ENCODE data around the gene TUBB.
"Not testable (repeated sequence)": the region's sequence is repeated elsewhere in the genome, so short reads cannot be mapped to it uniquely, and the experiment has no call there.

TUBB gene

GRCh38 chr6:30719356-30719755 is 796 bp upstream of the TUBB start:
- no peak for DNase-seq

- peak; percentile 85 for DNase-seq
Observed at GRCh38 chr6:30720738-30721197, 616 bp downstream of the TUBB start.

DNA sequence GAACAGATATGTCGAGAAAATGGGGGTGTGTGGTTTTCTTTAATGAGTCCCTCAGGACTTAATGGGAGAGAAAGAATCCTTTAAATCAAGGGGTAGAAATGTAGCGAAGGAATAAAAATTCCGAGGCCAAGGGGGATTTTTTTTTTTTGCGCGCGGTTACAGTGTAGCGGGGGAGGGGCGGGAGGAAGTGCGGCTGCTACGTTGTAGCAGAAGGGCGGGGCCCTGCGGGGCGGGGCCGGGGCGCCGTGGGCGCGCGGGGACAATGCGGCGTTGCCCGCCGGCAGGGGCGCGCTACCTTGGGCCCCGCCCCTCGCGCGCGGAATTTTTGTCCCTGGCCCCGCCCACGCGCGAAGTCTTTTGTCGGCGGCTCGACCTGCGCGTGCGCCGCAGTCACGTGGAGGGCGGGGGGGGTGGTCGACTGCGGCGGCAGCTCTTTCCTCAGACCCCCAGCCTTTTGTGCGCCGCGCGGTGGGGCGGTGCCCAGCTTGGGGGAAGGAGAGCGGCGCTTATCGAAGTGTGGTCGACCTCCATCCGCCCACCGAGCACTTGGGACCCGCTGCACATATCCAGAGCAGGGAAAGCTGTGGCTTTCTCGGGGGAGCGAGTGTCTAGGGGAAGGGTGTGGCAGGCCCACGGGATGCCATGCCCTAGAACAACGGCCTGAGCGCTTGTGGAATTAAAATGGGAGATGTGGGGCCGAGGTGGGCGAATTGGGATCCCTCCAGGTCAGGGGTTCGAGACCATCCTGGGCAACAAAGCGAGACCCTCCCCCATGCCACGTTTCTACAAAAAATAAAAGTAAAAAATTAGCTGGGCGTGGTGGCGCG is 1.3 kb downstream of the TUBB start:
- DNase-seq: peak; percentile 93

DNA sequence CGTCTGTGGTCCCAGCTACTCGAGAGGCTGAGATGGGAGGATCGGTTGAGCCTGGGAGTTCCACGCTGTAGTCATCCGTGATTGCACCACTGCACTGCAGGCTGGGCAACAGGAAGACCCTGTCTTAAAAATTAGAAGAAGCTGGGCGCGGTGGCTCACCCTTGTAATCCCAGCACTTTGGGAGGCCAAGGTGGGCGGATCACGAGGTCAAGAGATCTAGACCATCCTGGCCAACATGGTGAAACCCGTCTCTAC is 1.8 kb downstream of the TUBB start:
- DNase-seq: not testable (repeated sequence)

- DNase-seq: peak; percentile 78
Observed at GRCh38 chr6:30722280-30723112, 2.3 kb downstream of the TUBB start.

GRCh38 chr6:30723159-30723842 is 3.1 kb downstream of the TUBB start:
- DNase-seq: not testable (repeated sequence)

- not testable (repeated sequence) for DNase-seq
Observed at GRCh38 chr6:30723843-30724741, 3.9 kb downstream of the TUBB start.

DNA sequence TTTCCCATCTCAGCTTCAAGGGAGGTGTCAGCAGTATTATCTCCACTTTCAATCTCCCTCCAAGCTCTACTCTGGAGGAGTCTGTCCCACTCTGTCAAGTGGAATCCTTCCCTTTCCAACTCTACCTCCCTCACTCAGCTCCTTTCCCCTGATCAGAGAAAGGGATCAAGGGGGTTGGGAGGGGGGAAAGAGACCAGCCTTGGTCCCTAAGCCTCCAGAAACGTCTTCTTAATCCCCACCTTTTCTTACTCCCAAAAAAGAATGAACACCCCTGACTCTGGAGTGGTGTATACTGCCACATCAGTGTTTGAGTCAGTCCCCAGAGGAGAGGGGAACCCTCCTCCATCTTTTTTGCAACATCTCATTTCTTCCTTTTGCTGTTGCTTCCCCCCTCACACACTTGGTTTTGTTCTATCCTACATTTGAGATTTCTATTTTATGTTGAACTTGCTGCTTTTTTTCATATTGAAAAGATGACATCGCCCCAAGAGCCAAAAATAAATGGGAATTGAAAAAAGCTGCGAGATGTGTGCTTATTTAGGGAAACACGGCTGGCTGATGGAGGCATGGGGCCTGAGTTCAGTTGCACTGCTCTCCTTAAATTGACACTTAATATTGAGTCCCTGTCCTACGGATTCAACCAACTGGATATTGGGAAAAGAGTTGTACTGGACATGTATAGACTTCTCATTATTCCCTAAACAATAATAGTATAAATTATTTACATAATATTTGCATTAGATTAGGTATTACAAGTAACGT is 4.9 kb downstream of the TUBB start:
- no peak for DNase-seq

DNA sequence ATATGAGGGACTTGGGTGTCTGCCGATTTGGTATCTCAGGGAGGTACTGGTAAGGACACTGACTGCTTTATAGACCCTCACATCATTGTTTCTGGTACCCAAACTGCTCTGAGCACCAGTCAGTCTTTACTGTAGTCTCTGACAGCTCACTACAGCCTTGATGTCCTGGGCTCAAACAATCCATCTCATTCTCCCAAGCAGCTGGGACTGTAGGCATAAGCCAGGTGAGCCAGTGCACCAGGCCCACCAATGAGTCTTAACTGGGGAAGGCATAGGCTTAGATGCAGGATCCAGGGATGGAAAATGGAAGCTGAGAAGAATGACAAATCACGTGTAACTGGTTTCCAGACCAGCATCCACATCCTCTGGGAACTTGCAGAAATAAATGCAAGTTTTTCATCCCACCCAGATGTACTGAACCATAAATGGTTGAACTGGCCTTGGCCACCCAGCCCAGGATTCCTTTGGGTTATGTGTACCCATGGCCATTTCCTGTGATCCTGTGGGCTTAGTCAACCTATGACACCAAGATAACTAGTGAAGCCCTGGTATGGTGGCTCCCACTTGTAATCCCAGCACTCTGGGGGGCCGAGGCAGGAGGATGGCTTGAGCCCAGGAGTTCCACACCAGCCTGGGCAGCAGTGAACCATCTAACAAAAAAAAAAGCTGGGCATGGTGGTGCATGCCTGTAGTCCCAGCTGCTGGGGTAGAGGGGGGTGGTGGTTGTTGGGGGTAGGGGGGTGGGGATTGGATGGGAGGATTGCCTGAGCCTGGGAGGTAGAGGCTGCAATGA is 5.8 kb downstream of the TUBB start:
- DNase-seq: no peak

GRCh38 chr6:30726506-30727413 is 6.6 kb downstream of the TUBB start:
- no peak for DNase-seq

DNA sequence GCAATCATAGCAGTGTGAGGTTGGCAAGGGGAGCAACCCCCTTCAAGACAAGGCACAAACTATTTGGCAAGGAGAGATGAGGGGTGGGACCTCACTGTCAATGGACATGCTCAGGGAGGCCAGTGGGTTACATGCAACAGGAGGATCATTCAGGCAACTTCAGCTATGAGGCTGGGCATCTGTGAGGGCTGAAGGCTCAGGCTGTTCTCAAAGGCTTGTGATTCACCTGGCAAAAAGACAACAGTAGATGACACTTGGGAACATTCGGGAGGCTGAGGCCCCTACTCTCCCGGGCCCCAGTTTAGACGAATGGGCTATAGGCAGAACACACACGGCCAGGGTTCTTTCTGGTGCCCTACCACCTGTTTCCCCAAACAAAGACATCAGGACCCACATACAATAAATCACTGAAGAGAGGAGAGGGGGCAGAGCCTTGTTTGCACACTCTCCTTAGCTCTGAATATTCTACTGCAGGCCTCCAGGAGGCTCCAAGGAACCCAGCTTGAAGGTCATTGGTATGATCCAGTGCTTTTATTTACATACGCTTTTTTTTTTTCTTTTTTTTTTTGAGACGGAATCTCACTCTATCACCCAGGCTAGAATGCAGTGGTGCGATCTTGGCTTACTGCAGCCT is 7.9 kb downstream of the TUBB start:
- no peak for DNase-seq

DNA sequence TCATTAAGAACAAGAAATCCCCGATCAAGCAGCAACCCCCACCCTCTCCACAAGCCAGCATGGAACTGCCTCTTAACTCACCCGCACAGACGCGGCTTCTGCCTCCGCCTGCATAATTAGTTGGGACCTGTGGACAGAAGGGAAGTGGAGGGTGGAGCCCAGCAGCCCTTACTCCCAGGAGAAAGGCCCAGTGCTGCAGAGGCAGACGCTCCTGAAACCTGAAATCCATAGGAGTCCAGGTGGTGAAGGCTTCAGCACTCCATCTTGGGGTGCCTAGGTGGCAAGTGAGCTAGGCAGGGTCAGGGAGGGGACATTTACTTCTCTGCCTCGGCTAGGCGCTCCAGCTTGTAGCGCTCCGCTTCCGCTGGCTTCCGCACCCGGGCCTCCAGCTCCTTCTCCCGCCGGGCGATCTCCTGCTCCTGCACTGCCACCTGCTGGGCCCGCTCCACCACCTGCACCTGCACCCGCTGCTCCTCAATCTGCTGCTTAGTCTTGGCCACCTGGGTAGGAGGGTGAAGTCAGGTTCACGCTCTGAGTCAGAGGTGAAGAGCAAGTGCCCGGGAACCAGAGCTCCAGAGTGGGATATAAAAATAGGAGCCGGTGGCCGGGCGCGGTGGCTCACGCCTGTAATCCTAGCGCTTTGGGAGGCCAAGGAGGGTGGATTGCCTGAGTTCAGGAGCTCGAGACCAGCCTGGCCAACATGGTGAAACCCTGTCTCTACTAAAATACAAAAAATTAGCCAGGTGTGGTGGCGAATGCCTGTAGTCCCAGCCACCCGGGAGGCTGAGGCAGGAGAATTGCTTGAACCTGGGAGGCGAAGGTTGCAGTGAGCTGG is 10.7 kb downstream of the TUBB start:
- DNase-seq: peak; percentile 89

DNA sequence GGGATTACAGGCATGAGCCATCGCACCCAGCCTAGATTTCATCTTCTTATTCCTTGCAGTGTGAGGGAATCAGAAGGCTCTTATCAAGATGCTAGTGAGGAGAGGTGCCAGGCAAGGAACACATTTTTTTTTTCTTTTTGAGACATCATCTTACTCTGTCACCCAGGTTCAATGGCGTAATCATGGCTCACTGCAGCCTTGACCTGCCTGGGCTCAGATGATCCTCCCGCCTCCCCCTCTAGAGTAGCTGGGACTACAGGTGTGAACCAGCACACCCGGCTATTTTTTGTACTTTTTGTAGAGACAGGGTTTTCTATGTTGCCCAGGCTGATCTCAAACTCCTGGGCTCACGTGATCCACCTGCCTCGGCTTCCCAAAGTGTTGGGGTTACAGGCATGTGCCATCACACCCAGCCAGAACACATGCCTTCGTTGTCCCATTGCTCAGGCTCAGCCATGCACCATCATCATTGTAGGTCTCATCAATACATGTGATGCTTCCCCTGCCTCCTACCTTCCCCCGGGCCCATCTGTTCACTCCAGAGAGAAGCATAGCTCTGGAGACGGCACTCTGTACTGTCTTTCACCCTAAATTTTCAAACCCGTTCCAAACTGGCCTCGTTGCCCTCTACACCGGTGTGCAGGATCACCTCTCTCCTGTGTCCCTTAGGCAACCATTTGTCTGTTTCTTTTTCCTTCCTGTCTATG is 12.2 kb downstream of the TUBB start:
- DNase-seq: no peak

GRCh38 chr6:30735668-30736314 is 15.6 kb downstream of the TUBB start:
- DNase-seq: no peak

- DNase-seq: no peak
Observed at GRCh38 chr6:30738532-30738931, 18.4 kb downstream of the TUBB start.

- DNase-seq: no peak
Observed at GRCh38 chr6:30740540-30740870, 20.4 kb downstream of the TUBB start.

- no peak for DNase-seq
Observed at GRCh38 chr6:30741063-30741779, 21.1 kb downstream of the TUBB start.

Data from NCI-H2227 treated with DMSO at 0.1 percent for 48 hours (cell line).